ENCODE measurements around the gene HOATZ.

HOATZ gene

DNA sequence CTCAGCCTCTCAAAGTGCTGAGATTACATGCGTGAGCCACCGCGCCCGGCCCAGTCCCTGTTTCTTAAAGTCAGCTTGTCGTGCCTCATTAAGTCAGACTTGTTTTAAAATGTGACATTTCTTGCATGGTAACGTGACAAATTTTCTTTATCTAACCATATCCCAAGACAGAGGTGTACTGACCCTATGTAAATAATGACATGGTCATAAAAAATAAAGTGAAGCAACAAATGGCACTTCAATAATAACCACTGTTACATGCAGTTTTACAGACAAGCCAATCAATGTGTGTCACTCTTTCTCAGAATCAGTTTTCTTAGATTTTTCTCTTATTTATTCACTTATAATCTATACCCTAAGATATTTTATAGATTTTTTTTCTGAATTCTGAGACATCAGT lies 61.2 kb downstream of the HOATZ start:
- DNase-seq (ENCODE audit: low read depth in 2 of 3, low spot score in 1 of 3): no peak

GRCh38 chr11:111577821-111578220 lies 63.2 kb downstream of the HOATZ start:
- DNase-seq (ENCODE audit: low read depth in 2 of 3, low spot score in 1 of 3): no peak

DNA sequence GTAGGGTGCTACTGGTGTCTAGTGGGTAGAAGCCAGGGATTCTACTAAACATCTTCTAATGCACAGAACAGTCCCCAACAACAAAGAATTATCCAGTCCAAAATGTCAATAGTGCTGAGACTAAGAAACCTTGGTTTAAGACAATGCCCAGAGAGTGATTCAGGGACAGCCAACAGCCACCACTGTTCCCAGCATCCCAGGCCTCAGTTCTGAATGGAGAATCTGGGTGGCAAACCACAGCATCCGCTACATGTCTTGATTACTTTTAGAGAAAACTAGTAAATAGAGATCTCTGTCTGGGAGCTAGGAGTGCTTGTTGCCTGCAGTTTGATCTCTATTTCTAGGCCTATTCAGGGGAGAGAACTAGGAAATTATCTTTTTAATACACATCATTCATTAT lies 66.8 kb downstream of the HOATZ start:
- no peak for DNase-seq (ENCODE audit: low read depth in 2 of 3, low spot score in 1 of 3)

DNA sequence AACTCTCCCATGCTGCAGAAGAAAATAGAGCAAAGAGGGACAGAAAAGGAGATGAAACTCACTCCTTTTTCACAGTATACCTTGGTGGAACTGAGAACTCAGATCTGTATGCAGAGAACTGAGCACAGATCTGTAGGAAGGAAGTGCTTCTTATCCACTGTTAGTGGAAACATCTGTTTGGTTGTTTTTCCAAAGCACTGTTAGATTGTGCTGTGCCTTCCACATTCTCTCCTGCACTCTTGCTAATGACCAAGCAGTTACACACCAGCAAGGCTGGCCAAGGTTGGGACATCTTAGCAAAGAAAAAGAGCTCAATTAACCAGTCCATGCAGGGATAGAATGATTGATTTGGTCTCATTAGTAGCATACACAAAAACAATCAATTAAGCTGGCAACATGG lies 67.6 kb downstream of the HOATZ start:
- DNase-seq (ENCODE audit: low read depth in 2 of 3, low spot score in 1 of 3): no peak

DNA sequence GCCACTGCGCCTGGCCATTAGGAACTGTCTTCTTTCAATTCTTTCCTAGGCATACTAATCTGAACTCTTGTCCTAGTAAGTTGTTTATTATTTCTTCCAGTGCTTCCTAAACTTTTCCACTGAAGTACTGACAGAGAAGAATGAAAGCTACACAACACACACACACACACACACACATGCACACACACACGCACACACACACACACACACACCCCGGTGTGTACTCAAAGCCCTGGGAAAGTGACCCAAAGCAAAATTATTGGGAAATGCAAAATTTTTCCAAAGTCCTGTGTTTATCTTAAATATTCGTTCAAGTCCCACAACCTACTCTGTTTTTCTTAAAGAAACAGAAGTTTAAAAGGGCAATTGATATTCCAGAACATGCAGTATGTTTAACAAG lies 68.3 kb downstream of the HOATZ start:
- no peak for DNase-seq (ENCODE audit: low read depth in 2 of 3, low spot score in 1 of 3)

- DNase-seq (ENCODE audit: low read depth in 2 of 3, low spot score in 1 of 3): no peak
Measured at GRCh38 chr11:111585371-111585770, 70.8 kb downstream of the HOATZ start.

GRCh38 chr11:111586388-111586831 lies 71.8 kb downstream of the HOATZ start:
- DNase-seq (ENCODE audit: low read depth in 2 of 3, low spot score in 1 of 3): peak in 1 of 3 donors; percentile 49
